WTC11 (cell line): ENCODE results near the gene ERFL.

Experiments
- CTCF ChIP-seq: fragments of 200-600 bp; IDR thresholded peaks from 2 replicates; pipeline ENCODE4 v1.8.0; 2022; ENCODE audit warnings: antibody characterized with exemption
- NR3C1 ChIP-seq: sonication (generic); formaldehyde crosslinking; conservative IDR thresholded peaks from 2 replicates; pipeline ENCODE4 v1.8.1; 2023; ENCODE audit warnings: low read depth, mild to moderate bottlenecking, missing genetic modification reagents
- TP53 ChIP-seq: sonication (generic); formaldehyde crosslinking; IDR thresholded peaks from 2 replicates; pipeline ENCODE4 v1.8.1; 2023; ENCODE audit warnings: mild to moderate bottlenecking, missing genetic modification reagents
- ZNF423 ChIP-seq: fragments of 250-450 bp; sonication (Bioruptor Pico); IDR thresholded peaks from 2 replicates; pipeline ENCODE4 v2.1.2; 2022; ENCODE audit warnings: mild to moderate bottlenecking, moderate library complexity

- no peak for TF ChIP-seq TP53 (CRISPR knock-in tag)
- no peak for TF ChIP-seq NR3C1
- no peak for TF ChIP-seq ZNF423
- TF ChIP-seq CTCF, result no peak
Measured at GRCh38 chr19:41894350-41894749, 33.9 kb downstream of the ERFL start.
